ENCODE data around the gene AKR1C1.
"Not testable (repeated sequence)": the region's sequence is repeated elsewhere in the genome, so short reads cannot be mapped to it uniquely, and the experiment has no call there.

Gene AKR1C1

GRCh38 chr10:4962876-4963814, at the start of gene AKR1C1:
Gene AKR1C1 (plus strand): TSS chr10:4963415. CDS start chr10:4963445, 30 bp downstream.
- not testable (repeated sequence) for DNase-seq (ENCODE audit: extremely low read depth in 1 of 2, low read depth in 1 of 2)

- DNase-seq (ENCODE audit: extremely low read depth in 1 of 2, low read depth in 1 of 2) = no peak
Observed at GRCh38 chr10:4914213-4914850, 48.9 kb upstream of the AKR1C1 start.

DNA sequence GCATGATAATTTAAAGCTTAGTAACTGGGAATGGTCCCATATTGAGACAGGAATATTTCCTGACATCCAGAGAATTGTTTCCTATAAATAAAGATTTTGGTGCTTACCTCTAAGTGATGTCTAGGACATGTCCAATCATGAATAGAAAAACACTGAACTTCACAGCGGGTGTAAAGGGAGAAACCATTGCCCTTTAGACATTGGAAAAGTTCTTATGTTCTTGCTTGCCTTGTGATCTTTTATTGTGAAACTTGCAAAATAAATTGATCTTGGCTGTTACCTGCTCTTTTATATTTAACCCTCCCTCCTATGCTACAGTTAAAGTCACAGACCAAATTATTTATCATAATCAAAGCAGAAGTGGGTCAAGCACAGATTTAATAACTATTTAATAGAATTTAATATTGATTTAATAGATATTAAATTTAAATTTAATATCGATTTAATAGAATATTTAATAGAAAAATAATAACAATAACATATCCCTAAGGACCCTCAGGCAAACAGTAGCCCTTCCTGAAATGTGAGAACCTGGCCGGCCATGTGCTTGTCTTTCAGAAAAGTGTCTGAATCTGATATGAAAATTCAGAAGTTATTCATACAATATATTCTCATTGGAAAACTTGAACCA, 47.0 kb upstream of the AKR1C1 start:
- DNase-seq (ENCODE audit: extremely low read depth in 1 of 2, low read depth in 1 of 2) = no peak

DNA sequence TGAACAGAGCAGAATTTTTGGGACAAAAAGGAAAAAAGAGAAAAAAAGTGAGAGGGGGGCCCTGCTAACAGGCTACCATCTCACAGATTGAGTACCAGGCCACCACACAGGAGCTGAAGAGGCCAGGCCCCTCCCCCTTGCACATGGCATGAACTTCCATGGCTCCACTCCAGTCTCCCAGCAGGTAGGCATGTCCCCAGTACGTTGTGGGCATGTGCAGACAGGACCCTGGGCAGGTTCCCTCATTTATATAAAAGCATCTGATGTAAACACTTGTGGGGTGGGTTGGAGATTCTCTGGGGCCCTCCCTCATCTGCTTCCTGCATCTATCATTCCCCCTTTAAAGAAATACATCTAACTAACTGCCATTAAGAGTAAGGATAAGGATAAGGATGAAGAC, 45.0 kb upstream of the AKR1C1 start:
- DNase-seq (ENCODE audit: extremely low read depth in 1 of 2, low read depth in 1 of 2) = no peak

GRCh38 chr10:4924482-4924881, 38.7 kb upstream of the AKR1C1 start:
- not testable (repeated sequence) for DNase-seq (ENCODE audit: extremely low read depth in 1 of 2, low read depth in 1 of 2)

- DNase-seq (ENCODE audit: extremely low read depth in 1 of 2, low read depth in 1 of 2) = no peak
Observed at GRCh38 chr10:4926400-4926799, 36.8 kb upstream of the AKR1C1 start.

- no peak for DNase-seq (ENCODE audit: extremely low read depth in 1 of 2, low read depth in 1 of 2)
Observed at GRCh38 chr10:4931587-4931986, 31.6 kb upstream of the AKR1C1 start.

DNA sequence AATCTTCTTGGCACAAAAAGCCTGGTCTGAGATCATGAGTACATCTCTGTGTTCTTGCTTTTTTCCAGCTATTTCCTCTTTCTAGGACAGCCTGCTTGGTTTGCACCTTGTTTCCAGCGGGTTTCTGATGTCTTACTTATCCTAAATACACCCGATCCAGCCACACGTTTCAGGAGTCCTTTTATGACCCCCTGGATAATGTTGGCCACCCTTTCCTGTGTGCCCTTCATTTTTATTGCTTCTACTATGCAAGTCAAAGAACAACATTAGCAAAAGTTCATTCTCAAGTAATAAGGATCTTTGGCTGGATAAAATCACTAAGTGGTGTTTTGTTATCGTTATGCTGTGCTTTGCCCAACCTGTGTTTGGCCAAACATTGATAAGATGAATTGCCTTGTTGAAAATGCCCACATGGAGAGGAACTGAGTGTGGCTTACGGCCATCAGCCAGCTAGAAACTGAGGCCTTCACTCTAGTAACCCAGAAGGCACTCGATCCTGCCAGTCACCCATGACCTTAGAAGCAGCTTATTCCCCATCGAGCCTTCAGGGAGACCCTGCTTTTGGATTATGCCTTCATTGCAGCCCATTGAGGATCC, 28.7 kb upstream of the AKR1C1 start:
- DNase-seq (ENCODE audit: extremely low read depth in 1 of 2, low read depth in 1 of 2) = no peak

DNA sequence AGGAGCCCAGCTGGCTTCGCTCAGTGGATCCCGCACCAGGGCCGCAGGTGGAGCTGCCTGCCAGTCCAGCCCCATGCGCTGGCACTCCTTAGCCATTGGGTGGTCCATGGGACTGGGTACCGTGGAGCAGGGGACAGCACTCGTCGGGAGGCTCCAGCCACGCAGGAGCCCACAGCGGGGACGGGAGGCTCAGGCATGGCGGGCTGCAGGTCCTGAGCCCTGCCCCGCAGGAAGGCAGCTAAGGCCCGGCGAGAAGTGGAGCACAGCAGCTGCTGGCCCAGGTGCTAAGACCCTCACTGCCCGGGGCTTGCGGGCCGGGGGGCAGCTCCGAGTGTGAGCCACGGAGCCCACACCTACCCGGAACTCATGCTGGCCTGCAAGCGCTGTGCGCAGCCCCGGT, 25.9 kb upstream of the AKR1C1 start:
- no peak for DNase-seq (ENCODE audit: extremely low read depth in 1 of 2, low read depth in 1 of 2)

- no peak for DNase-seq (ENCODE audit: extremely low read depth in 1 of 2, low read depth in 1 of 2)
Observed at GRCh38 chr10:4939224-4940072, 23.8 kb upstream of the AKR1C1 start.

- DNase-seq (ENCODE audit: extremely low read depth in 1 of 2, low read depth in 1 of 2) = not testable (repeated sequence)
Observed at GRCh38 chr10:4940073-4940428, 23.2 kb upstream of the AKR1C1 start.

DNA sequence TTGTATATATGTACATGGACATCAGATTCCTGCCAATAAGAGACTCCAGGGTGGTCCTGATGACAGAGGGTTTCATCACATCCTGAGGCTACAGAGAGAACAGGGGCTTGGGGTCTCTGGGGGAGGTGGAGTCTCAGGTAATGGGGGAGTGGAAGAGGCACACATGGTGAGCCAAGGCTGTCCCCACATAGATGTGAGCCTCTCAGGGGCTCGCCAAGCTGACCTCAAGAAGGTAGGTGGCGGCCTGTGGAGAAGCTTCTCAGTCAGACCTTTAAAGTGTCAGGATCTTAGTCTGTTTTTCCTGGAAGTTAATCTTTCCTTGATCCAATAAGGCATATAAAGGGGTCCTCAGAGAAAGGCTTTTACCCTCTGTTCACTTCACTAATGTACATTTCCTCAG, 22.3 kb upstream of the AKR1C1 start:
- not testable (repeated sequence) for DNase-seq (ENCODE audit: extremely low read depth in 1 of 2, low read depth in 1 of 2)

- no peak for DNase-seq (ENCODE audit: extremely low read depth in 1 of 2, low read depth in 1 of 2)
Observed at GRCh38 chr10:4941540-4942330, 21.5 kb upstream of the AKR1C1 start.

DNA sequence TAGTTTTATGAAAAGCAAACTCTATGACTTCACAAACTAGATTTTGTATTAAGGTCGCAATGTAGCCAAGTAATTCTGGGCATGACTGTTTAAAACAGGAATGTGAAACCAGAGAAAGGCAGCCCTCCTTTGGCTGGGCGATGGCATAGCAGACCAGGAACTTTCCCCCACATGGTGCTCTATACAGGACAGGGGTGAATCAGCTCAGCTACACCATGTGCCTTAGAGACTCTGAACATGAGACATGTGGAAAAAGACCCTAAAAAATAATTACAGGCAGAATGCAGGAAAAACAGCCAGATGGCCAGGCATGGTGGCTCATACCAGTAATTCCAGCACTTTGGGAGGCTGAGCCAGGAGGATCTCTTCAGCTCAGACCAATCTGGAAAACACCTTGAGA, 20.3 kb upstream of the AKR1C1 start:
- not testable (repeated sequence) for DNase-seq (ENCODE audit: extremely low read depth in 1 of 2, low read depth in 1 of 2)

DNA sequence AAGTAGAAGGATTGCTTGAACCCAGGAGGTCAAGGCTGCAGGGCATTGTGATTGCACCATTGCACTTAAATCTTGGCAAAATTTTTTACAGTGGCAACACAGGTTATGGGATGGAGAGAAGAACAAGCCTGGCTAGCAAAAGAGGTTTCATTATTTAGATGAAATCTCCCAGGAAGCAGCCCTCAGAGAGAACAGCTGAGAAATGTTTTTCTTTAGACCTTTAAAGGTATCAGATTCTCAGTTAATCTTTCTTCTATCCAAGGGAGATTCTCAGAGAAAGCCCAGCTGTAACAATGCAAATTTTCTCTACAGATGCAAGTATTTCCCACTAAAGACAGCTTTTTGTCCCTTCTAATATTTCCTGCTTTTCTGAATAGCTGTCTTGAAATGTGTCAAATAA, 19.8 kb upstream of the AKR1C1 start:
- DNase-seq (ENCODE audit: extremely low read depth in 1 of 2, low read depth in 1 of 2) = not testable (repeated sequence)

DNA sequence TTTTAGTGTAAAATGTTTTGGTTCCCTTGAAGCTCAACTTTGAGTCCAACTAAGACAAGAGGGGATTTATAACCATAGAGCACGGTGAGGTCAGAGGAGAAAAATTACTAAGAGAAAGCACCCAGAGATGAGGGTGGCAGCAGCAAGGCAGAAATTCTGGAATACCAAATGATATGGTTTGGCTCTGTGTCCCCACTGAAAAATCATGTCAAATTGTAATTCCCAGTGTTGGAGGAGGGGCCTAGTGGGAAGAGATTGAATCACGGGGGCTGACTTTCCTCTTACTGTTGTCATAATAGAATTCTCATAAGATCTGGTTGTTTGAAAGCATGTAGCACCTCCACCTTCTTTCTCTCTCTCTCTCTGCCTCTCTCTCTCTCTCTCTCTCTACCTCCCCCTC, 19.4 kb upstream of the AKR1C1 start:
- no peak for DNase-seq (ENCODE audit: extremely low read depth in 1 of 2, low read depth in 1 of 2)

DNA sequence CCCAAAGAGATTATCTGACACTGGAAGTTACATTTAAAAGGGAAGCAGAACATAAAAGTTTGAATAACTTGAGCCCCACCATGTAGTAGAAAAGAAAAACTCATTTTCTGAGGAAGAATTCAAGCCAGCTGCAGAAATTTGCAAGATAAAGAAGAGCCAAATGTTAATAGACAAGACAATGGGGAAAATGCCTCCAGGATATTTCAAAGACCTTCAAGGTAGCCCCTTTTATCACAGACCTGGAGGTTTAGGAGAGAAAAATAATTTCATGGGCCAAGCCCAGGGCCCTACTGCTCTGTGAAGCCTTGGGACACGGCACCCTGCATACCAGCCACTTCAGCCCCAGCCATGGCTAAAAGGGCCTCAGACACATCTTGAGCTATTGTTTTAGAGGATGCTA, 18.4 kb upstream of the AKR1C1 start:
- no peak for DNase-seq (ENCODE audit: extremely low read depth in 1 of 2, low read depth in 1 of 2)

DNA sequence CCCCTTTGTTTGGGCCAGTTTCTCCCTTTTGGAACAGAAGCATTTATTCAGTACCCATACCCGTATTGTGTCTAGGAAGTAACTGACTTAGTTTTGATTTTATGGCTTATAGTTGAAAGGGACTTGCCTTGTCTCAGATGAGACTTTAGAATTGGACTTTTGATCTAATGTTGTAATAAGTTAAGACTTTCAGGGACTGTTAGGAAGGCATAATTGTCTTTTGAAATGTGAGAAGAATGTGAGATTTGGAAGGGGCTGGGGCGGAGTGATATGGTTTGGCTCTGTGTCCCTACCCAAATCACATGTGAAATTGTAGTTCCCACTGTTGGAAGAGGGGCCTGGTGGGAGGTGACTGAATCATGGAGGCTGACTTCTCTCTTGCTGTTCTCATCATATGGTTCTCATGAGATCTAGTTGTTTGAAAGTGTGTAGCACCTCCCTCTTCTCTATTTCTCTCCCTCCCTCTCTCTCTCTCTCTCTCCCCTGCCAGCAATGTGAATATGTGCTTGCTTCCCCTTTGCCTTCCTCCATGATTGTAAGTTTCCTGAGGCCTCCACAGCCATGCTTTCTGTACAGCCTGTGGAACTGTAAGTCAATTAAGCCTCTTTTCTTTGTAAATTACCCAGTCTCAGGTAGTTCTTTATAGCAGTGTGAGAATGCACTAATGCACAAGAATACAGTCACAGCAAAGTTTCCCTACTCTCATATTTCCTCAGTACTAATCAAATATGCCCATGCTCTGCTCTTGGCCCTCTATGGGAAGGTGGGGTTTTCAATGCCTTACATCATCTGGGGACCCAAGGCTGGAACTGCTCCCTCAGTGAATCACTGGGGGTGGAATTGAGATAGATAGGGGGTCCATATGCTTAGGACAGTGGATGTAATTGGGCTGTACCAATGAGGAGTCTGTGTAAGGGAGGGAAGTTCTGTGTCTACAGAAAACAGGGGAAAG, 17.2 kb upstream of the AKR1C1 start:
- no peak for DNase-seq (ENCODE audit: extremely low read depth in 1 of 2, low read depth in 1 of 2)

Measured in stimulated activated CD8-positive, alpha-beta memory T cell treated with anti-CD3 and anti-CD28 coated beads, Interleukin-7, amount 100 ng/mL, for 48 hours (primary cell).